SKM-1 treated with dmso at 0.1 percent for 144 hours (cell line): Measurements from ENCODE around the gene PLEKHM2.
"Not testable (repeated sequence)": the region's sequence is repeated elsewhere in the genome, so short reads cannot be mapped to it uniquely, and the experiment has no call there.

Source experiments
- DNase-seq: peaks from one replicate; lab custom pipeline; 2025; ENCODE audit not compliant: unreplicated experiment; lab: John Stamatoyannopoulos, UW

Gene PLEKHM2

DNA sequence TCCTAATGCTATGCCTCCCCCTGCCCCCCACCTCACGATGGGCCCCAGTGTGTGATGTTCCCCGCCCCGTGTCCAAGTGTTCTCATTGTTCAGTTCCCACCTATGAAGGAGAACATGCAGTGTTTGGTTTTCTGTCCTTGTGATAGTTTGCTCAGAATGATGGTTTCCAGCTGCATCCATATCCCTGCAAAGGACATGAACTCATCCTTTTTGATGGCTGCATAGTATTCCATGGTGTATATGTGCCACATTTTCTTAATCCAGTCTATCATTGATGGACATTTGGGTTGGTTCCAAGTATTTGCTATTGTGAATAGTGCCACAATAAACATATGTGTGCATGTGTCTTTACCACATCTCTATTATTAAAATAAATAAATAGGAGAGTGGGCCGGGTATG is 15.2 kb downstream of the PLEKHM2 start:
- DNase-seq: not testable (repeated sequence)

DNA sequence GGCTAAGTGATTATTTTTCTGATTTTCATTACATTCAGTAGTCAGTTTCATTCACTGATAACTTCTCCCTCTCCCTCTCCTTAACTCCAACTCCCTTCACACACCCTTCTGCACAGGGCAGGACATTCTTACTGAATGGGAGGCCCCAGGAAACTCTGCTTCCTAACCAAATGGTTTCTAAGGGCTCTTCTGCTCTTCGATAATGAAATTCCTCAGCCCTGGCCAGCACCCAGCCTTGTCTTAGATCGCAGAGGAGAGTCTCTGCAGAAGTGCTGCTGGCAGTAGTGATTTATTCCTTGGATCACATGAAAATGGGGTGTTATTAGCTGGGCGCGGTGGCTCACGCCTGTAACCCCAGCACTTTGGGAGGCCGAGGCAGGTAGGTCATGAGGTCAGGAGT is 16.4 kb downstream of the PLEKHM2 start:
- no peak for DNase-seq

DNA sequence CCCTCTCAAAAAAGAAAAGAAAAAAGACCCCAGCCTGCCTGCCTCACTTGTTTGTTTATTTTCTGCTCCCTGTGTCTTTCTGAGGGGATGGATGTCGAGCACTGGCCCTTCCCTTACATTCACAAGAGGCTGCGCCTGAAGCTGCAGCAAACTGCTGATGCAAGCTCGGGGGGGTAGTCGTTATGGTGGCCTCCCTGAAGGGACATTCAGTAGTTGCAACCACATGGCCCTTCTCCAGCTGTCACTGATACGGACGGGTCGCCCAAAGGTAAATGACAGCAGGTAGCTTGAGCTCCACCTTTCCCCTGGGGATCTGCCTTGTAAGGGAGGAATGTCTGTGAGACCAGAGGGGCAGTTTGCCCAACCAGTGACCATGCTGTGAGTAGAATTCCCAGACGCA is 17.7 kb downstream of the PLEKHM2 start:
- DNase-seq: no peak

DNA sequence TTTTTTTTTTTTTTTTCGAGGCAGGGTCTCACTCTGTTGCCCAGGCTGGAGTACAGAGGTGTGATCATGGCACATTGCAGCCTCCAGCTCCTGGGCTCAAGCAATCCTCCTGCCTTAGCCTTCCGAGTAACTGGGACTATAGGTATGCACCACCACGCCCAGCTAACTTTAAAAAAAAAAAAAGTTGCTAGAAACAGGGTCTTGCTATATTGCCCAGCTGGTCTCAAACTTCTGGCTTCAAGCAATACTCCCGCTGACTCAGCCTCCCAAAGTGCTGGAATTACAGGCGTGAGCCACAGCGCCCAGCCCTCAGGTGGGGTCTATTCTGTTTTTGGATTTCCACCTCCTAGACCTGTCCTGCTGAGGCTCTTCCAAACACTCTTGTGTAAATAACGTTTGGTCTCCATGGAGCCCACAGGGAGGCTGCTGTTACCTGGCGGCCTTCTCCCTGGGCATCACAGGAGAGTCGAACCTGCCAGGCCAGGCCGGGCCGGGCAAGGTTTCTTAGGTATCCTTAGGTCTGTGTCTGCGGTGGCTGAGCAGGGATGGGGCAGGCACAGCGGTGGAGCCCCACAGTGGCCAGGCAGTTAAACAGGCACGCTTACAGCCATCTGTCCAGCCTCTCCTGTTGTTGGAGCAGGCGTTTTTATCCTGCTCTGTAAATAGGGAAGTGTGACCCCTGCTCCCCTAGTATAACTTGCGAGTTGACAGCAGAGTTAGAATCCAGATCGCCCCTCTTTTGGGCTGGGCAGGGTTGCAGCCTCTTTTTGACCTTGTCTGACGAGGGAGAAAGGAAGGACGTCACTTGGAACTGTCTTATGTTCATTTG is 18.8 kb downstream of the PLEKHM2 start:
- no peak for DNase-seq

DNA sequence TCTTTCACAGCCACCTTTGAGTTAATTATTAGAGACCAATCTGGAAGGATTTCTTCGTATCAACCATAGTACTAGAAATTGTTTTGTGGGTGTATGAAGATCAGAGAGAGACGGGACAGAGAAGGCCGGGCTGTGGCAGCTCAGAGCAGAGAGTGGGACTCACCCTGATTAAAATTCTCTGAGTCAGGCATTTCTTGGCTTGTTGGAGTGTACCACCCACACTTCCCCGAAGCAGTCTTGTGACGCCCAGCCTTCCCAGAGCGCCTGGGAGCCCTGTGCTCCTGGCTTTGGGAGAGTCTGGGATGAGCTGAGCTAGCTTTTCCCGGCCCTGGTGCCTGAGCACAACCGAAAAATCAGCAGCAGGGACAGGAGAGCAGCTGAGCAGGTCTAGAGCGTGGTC is 19.4 kb downstream of the PLEKHM2 start:
- no peak for DNase-seq

DNA sequence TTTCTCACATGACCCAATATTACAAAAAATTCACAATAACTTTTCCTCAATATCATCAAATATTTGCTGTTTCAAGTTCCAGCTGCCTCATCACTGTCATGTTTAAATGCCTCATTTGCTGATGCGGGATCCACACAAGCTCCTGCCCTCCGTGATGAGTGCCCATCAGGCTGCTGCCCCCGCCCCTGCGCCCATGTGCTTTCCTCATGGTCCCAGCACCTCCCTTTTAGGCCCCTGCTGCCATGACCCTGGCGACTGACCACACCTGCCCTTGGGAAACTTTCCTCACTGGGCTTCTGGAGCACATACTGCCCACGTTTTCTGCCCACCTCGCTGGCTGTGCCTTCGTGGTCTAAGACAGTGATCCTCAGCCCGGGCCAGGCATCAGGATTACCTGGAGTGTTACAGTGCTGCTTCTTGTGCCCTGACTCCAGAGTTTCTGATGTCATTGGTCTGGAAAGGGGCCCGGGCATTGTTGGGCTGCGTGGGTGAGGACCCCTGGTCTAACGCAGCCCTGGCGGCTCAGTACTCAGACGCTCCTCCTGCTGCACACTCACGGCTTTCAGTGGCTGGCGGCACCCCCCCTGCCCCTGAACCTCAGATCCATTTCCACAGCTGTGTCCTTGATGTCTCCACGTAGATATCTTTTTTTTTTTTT is 20.5 kb downstream of the PLEKHM2 start:
- DNase-seq: no peak

DNA sequence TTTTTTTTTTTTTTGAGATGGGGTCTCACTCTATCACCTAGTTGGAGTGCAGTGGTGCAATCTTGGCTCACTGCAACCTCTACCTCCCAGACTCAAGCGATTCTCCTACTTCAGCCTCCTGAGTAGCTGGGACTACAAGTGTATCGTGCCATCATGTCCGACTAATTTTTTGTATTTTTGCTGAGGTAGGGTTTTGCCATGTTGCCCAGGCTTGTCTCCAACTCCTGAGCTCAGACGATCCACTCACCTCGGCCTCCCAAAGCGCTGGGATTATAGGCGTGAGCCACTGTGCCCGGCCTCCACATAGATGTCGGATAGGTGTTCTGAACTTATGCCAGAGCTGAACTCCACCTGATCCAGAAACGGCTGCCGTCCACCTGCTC is 21.1 kb downstream of the PLEKHM2 start:
- no peak for DNase-seq

DNA sequence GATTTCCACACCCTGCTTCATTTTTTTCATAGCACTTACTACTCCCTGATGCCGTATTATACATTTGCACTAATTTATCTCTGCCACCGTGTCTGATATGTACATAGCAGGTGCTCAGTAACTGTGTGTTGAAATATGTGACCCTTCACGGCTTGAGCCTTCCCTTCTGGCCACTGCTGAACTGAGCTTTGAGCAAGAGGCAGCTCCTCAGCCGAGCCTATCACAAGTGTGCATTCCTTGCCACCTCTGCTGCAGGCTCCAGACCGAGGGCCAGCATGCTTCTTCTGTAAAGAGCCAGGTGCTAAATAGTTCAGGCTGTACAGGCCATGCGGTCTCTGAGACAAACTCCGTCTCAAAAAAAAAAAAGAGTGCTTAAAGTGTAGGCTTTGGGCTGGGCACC is 22.6 kb downstream of the PLEKHM2 start:
- DNase-seq: no peak

DNA sequence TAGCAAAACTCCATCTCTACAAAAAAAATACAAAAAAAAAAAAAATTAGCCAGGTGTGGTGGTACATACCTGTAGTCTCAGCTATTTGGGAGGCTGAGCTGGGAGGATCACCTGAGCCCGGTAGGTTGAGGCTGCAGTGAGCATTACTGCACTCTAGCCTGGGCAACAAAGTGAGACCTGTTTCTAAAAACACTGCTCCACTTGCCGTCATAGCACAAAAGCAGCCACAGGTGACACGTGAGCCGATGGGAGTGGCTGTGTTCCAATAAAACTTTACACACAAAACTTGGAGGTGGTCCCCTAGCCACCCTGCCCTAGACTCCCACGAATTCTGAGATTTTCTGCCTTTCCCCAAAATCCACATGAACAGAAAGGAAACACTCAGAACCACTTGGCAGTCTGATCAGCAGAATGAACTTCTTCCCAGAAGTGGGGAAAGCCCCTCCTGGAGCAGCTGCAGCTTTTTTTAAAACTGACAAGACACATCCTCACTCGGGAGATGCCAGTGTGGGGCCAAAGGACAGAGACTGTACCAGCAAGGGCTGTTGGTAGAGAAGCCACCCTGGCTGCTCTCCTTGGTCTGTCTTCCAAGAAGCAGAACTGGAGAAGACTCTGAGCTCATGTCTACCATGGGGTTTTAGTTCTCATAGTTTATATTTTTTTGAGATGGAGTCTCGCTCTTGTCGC is 23.3 kb downstream of the PLEKHM2 start:
- no peak for DNase-seq

DNA sequence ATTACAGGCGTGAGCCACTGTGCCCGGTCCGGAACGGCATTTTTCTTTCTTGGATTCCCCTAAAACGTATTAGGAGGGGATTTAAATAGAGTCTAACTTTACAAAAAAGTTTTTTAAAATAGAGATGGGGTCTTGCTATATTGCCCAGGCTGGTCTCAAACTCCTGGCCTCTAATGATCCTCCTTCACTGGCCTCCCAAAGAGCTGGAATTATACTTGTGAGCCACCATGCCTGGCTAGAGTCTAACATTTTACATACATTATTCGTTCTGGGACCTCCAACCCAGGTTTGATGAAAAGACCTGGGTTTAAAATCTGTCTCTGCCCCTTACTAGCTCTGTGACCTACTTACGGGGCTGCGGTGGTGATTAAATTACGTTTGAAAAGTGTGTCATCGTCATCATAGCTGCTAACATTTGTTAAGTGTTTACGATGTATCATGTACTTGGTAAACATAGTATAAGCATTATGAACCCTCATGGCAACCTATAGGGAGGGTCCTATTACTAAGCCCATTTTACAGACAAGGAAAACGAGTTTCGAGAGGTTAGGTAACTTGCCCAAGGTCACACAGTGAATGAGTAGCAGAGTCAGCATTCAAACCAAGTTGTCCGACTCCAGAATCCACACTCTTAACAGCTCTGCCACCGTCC is 24.5 kb downstream of the PLEKHM2 start:
- no peak for DNase-seq

DNA sequence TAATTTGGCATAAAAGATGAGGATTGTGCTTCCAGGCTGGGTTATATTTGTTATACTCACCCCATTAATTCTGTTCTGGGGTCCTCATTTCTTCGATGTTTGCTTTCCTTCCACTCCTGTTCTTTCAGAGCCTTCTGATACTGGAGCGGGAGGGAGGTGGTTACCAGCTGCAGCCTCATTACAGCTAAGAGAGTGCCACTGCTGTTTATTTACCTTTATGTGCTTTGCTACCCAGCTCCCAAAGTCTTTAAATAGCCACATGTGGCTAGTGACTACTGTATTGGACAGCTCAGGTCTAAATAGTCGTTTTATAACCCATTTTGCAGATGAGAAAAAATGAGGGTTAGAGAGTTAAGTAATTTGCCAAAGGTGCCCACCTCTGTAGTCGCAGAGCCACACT is 25.1 kb downstream of the PLEKHM2 start:
- no peak for DNase-seq

DNA sequence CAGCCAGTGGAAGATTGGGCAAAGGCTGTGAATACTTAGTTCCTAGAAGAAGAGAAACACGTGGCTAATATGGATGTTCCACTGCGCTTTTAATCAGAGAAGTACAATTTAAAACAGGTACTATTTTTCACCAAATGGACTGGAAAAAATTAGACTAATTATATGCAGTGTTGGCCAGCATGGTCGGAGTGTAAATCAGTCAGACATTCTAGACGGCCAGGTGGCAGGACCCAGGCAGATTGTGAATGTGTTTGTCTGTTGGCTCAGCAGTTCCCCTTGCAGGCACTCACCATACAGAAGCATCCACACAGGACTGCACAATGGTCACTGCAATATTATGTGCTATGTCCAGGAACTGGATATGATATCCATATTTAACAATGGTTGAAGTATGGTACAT is 28.0 kb downstream of the PLEKHM2 start:
- DNase-seq: no peak

DNA sequence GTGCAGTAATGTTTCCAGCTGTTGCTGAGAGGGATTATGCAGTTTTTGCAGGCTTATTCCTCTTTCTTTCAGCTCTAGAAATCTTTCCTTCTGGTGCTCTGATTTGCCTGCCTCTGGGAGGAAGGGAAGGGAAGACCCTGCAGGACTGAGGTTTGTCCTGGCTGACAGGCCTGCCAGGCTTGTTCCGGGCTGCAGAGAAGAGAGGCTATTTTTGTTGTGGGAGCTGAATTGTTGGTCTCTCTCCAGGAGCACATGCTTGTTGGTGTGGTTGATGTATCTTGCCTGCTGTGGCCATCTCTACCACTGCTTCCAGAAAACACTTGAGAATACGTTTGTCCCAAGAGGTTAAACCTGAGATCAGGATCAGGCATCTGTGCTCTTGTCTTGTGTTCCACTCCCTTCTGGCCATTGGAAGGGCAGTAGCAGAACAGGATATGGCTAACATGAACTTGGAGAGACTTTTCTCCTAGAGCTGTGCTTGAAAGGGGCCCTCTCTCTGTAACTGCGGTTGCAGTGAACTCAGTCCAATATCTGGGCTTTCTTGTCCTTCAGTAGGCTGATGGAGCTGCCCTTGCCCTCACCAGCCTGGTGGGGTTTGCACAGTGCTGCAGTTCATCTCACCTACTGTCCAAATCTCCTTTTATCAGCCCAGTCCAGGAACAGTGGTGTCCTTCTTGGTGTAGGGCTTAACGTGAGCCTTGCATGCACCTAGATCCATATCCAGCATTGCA is 30.5 kb downstream of the PLEKHM2 start:
- no peak for DNase-seq

DNA sequence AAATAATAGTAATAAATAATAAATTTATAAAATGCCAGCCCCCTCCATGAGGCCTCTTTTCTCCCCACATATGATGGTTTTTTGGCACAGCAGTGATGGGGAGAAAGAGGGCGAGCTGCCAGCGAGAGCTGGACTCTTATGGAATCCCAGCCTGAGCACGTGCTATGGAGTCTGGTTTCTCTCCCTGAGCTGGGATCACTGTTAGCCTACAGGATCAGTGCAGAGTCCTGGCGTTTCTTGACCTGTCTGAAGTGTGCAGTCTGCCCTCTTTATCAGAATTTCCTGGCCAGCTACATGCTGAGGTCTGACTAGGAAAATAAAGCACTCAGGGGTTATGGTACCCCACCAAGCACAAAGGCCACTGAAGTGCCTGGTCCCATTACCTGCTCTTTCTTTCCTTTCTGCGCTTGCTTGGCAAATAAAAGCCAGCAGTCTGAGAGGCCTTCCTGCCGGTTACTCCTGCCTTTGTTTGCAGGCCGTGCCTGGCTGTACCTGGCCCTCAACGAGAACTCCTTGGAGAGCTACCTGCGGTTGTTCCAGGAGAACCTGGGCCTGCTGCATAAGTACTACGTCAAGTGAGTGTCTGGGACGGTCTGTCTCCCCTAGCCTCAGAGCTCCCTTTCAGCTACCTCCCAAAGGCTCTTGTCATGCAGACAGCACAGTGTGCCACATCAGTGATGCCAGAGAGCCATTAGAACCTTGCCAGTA is 33.5 kb downstream of the PLEKHM2 start:
- DNase-seq: no peak

DNA sequence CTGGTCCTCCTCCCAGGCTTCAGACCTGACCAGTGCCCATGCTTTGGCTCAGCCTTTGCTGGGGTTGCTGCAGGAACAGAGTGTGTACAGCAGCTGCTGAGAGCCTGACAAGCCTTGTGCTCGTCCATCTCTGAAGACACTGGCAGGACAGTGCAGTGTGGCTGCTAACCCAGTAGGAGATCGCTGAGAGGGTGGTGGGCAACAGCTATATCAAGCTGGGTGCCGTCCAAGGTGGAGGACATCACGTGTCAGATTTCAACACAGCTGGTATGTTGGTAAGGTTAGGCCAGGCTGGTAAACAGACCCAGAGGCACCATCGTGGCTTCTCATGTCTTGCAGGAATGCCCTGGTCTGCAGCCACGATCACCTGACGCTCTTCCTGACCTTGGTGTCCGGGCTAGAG is 34.1 kb downstream of the PLEKHM2 start:
- no peak for DNase-seq

DNA sequence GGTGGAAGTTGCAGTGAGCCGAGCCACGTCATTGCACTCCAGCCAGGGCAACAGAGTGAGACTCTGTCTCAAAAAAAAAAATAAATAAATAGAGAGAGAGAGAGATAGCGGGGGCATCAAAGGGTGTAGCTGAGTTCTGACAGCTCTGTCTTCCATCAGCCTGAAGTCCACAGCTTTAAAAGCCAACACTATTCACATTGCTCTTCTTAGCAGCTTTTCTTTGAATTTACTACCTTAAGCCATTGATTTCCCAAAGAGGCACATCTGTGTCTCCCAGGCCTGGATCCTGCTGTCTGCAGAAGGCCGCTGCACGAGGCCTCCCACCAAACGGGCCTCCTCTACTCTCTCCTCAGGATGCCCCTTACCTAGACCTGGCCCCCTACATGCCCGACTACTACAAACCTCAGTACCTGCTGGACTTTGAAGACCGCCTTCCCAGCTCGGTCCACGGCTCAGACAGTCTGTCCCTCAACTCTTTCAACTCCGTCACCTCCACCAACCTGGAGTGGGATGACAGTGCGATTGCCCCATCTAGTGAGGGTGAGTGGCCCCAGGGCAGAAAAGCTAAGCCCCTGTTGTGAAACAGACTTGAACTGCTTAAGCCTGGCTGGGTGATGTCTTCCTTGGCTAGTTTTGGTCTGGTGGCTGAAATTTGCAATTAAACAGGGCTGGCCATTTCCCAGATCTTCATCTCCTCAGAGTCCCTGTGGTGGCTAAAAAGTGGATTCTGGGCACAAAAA is 35.4 kb downstream of the PLEKHM2 start:
- no peak for DNase-seq

DNA sequence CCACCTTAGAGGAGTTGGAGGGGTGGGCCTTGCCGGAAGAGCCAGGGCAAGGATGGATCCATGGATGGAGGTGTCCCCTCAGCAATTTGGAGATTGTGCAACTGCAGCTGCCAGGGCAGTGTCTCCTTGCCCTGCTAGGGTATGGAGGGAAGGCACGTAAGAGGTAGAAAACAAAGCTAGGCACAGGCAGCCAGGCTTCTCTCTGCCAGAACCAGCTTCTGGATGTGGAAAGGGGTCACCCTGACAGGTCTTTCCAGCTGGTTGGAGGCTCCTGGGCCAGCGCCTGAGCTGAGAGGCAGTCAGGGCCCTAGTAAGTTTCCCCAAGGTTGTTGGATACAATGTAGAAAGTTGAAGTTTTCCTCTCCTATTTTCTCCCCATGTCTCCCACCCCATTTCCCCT is 36.7 kb downstream of the PLEKHM2 start:
- DNase-seq: no peak

DNA sequence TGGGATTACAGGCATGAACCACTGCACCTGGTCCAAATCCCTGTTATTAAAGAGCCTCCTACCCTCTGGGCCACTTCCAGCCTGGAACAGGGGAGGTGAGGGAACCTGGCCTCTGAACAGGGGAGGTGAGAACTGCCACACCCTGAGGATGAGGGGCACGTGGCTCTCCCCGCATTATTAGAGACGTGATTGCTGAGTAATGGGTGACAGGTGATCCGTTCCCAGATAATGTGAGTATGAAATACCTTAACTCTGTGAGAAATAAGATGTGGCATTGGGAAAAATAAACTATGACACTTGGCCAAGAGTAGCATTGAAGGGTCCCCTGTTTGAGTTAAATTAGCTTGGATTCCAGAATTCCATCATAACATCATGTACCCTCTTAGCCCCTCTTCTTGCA is 38.3 kb downstream of the PLEKHM2 start:
- DNase-seq: no peak

DNA sequence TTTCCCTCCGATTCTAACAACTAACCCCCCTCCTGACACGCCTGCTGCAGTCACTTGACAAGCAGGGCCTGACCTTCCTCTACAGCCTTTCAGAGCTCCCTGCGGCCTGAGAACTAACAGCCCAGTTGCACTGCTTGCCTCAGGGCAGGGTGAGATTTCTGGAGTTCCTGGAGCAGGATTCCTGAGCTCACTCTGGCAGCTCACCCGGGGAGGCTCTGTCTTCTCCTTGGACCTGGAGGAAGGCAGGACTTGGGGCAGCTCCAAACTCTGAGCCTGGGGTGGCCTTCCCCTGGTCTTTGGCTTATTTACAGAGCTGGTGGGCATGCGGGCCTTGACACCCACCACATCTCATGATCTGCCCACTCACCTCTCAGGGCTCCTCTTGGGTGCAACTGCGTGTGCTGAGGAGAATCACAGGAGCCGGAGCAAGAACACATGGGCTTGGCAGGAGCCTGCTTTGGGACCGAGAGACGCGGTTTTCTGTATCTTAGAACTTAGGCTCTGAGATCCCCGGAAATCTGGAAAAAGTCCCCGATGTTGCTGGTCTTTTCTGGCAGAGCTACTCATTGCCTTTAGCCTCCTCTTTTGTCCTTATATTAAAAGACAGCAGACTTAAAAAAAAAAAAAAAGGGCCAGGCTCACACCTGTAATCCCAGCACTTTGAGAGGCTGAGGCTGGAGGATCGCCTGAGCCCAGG is 38.9 kb downstream of the PLEKHM2 start:
- no peak for DNase-seq
